Progenitor cell of endocrine pancreas (in vitro differentiated cells): Measurements from ENCODE around the gene STX1A. TPM values are rescaled to one million over a fixed set of nuclear protein-coding genes. Genes with fewer than 3 reads are reported as not detected.

Experiments used
- DNase-seq: peaks from one replicate; pipeline ENCODE4 v3.0.0; 2021; ENCODE audit warnings: low spot score; ENCODE audit not compliant: unreplicated experiment
- H3K27ac Mint-ChIP-seq: 2 replicates; pipeline ENCODE4 v1.8.0; 2021; ENCODE audit warnings: mild to moderate bottlenecking, moderate library complexity, mixed read lengths
- H3K27me3 Mint-ChIP-seq: 2 replicates; pipeline ENCODE4 v1.8.0; 2021; ENCODE audit warnings: mixed read lengths
- H3K36me3 Mint-ChIP-seq: 2 replicates; pipeline ENCODE4 v1.8.0; 2022; ENCODE audit warnings: mixed read lengths; ENCODE audit not compliant: insufficient read depth
- H3K4me1 Mint-ChIP-seq: 2 replicates; pipeline ENCODE4 v1.8.0; 2021; ENCODE audit warnings: low read depth, mixed read lengths
- H3K4me3 Mint-ChIP-seq: 2 replicates; pipeline ENCODE4 v1.8.0; 2021; ENCODE audit warnings: low read depth, mild to moderate bottlenecking, moderate library complexity, mixed read lengths
- H3K9me3 Mint-ChIP-seq: 2 replicates; pipeline ENCODE4 v1.8.0; 2021; ENCODE audit warnings: low read depth, mixed read lengths
- CTCF ChIP-seq: fragments of 200-600 bp; sonication (generic); IDR thresholded peaks from one replicate; pipeline ENCODE4 v1.5.0; 2021; ENCODE audit warnings: antibody characterized with exemption, mild to moderate bottlenecking; ENCODE audit not compliant: unreplicated experiment
- total RNA-seq: library from RNA; stranded (reverse); gene quantifications from 2 replicates; pipeline ENCODE4 v1.2.1, GENCODE V29; 2021

STX1A gene
- total RNA-seq, 1 donor from 2014 or later, result 46.6 TPM

GRCh38 chr7:73688288-73688687, 31.2 kb downstream of the STX1A start:
- peaks cover 5% of the 10 kb centered on the region for H3K4me1 Mint-ChIP-seq
- no peaks in the 10 kb centered on the region for H3K9me3 Mint-ChIP-seq
- no peak for DNase-seq
- peaks cover 26% of the 10 kb centered on the region for H3K36me3 Mint-ChIP-seq
- H3K27ac Mint-ChIP-seq, result no peak overlapping the region
- H3K27me3 Mint-ChIP-seq, result no peaks in the 10 kb centered on the region
- H3K4me3 Mint-ChIP-seq, result no peak overlapping the region
- TF ChIP-seq CTCF, result no peak

GRCh38 chr7:73685311-73685710, 34.2 kb downstream of the STX1A start:
- H3K9me3 Mint-ChIP-seq, result no peaks in the 10 kb centered on the region
- peaks cover 18% of the 10 kb centered on the region for H3K36me3 Mint-ChIP-seq
- peak overlapping the region; percentile 58 for H3K4me3 Mint-ChIP-seq
- H3K27ac Mint-ChIP-seq, result no peak overlapping the region
- H3K4me1 Mint-ChIP-seq, result peaks cover 23% of the 10 kb centered on the region
- DNase-seq, result no peak
- no peaks in the 10 kb centered on the region for H3K27me3 Mint-ChIP-seq
- TF ChIP-seq CTCF, result no peak

GRCh38 chr7:73683788-73684693, 35.4 kb downstream of the STX1A start:
- Mint-ChIP-seq H3K9me3 (no peaks in the 10 kb centered on the region), H3K4me1 (peaks cover 23% of the 10 kb centered on the region), H3K27ac (peak overlapping the region; percentile 94), H3K36me3 (peaks cover 10% of the 10 kb centered on the region), H3K4me3 (peak overlapping the region; percentile 99), H3K27me3 (no peaks in the 10 kb centered on the region)
- no peak for DNase-seq
- TF ChIP-seq CTCF, result no peak

- H3K36me3 Mint-ChIP-seq, result peaks cover 9% of the 10 kb centered on the region
- H3K27ac Mint-ChIP-seq, result peak within 1 kb of the TSS; percentile 94
- no peak for TF ChIP-seq CTCF
These were observed 36.2 kb downstream of the STX1A start, which contains the start of the genes BUD23 and DNAJC30 for GRCh38 chr7:73683056-73683787. Gene BUD23, plus strand, starts transcription at chr7:73683597. Its CDS starts 29 bp downstream, at chr7:73683626. Gene DNAJC30, minus strand, starts transcription at chr7:73683453. Its CDS starts 30 bp downstream, at chr7:73683423.

GRCh38 chr7:73682745-73683055, 36.8 kb downstream of the STX1A start:
- no peak for DNase-seq
- Mint-ChIP-seq H3K27me3 (no peaks in the 10 kb centered on the region), H3K27ac (peak overlapping the region; percentile 94), H3K4me1 (peaks cover 23% of the 10 kb centered on the region), H3K9me3 (no peaks in the 10 kb centered on the region), H3K36me3 (peaks cover 13% of the 10 kb centered on the region), H3K4me3 (peak overlapping the region; percentile 99)
- no peak for TF ChIP-seq CTCF

More at GRCh38 chr7:73683056-73683787, 36.2 kb downstream of the STX1A start, which contains the start of the genes BUD23 and DNAJC30:
- Mint-ChIP-seq H3K27me3 (no peaks in the 10 kb centered on the region), H3K9me3 (no peaks in the 10 kb centered on the region), H3K4me3 (peak within 1 kb of the TSS; percentile 99), H3K4me1 (peaks cover 23% of the 10 kb centered on the region)
- DNase-seq, result peak; percentile 93
